HG02943 (cell line): ENCODE data around the gene AKAIN1.

Experiments
- ATAC-seq: cut with Tn5 transposase; IDR thresholded peaks from one replicate; pipeline ENCODE4 v1.9.1; 2021; ENCODE audit warnings: mild to moderate bottlenecking, low read depth, moderate library complexity; ENCODE audit not compliant: unreplicated experiment

AKAIN1 gene, protein sequence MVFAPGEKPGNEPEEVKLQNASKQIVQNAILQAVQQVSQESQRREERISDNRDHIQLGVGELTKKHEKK

DNA sequence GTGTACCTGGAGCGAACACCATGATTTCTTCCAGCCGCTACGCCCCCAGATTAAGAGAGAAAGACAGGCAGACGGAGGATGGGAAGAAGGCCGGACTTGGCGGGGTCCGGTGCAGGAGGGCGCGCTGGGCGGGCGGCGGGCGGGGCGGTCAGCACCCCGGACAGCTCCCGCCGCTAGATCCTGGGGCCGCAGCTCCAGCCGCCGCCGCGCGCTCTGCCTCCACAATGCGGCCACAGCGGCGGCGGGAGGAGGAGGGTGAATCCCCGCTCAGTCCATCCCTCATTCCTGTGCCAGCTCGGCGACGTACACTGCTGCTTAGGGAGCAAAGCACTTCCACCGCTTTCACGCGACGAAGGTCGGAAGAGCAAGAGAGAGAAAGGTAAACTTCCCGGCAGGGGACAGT, at the start of gene AKAIN1:
Gene AKAIN1 (minus strand): TSS at position 226 of the 403 bp plus-strand sequence. CDS start 204 bp downstream, at position 22.
- no peak for ATAC-seq

- no peak for ATAC-seq
Measured at GRCh38 chr18:5244941-5245340, 47.9 kb upstream of the AKAIN1 start.

DNA sequence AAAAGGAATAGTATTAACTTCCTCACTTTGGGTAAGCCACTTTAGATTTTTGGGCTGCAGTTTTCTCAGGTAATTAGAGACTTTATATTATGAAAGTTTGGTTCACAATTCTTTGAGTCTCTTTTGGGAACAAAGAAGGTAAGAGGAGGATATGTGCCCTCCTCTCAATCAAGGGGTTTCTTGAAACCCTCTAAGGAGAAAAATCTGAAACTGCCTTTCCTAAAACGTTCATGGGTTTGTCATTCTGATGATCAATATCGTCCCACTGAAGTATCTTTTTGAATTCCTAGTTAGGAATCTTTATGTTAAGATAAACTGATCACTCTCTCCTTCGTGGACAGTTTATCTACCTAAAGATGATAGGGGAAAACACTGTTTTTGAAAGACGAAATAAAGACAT, 42.4 kb upstream of the AKAIN1 start:
- ATAC-seq = no peak

- ATAC-seq = peak; percentile 43
Measured at GRCh38 chr18:5238371-5238976, 41.4 kb upstream of the AKAIN1 start.

GRCh38 chr18:5237723-5238370, 40.8 kb upstream of the AKAIN1 start:
- ATAC-seq = peak; percentile 91

GRCh38 chr18:5237083-5237722, 40.1 kb upstream of the AKAIN1 start:
- ATAC-seq = peak; percentile 32

GRCh38 chr18:5214583-5215351, 17.7 kb upstream of the AKAIN1 start:
- no peak for ATAC-seq

GRCh38 chr18:5207471-5208150, 10.6 kb upstream of the AKAIN1 start:
- no peak for ATAC-seq

DNA sequence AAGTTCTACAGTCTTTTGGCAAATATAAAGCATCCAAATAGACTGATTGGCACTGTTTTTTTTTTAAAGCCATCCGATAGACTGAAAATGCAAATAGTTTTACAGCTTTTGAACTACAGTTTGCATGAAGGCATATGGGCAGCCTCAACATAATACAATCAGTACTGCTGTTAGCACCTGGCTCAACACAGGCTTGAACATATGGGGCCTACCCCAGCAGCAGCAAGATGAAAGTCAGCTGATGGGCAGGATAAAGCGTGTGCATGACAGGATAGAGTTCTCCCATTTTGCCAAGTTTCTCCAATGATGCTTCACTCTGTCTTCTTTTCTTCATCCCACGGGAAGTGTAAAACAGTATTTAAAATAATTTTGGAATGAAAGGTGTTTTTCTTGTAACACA, 1.3 kb upstream of the AKAIN1 start:
- ATAC-seq = no peak

- ATAC-seq = no peak
Measured at GRCh38 chr18:5197461-5197860, 404 bp upstream of the AKAIN1 start.

DNA sequence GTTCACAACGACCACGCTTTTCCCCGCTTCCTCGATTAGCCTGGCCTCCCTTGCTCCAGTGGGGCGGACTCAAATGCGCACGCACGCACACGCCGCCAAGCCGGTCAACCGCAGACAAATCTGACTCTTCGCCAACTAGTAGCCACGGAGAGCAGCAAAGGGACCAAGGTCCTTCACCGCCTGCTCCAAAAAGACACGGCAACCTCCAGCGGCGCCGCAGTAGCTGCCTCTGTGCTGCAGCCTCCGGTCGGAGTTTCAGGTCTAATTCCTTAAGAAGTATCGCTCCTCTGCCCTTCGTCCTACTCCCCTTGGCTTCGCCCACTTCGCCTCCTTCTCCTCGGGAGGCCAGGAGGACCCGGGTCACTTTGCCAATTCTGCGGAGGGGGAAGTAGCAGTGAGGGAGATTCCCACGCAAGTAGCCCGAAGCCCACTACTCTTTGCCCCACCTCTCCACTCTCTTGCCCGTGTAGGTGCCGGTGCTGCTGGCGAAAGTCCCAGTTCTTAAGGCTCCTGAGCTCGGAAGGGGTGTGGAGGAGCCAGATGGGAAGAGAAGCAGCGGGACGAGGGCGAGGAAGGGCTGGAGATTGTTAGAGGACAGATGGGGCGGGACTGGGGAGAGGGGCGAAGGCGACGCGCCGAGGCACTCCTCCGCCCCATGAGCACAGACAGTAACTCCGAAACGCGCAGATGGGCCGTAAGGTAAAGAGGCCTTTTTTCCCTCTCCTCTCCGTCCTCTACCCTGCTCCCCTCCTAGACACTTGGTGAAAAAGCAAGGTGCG, 615 bp downstream of the AKAIN1 start:
- no peak for ATAC-seq

DNA sequence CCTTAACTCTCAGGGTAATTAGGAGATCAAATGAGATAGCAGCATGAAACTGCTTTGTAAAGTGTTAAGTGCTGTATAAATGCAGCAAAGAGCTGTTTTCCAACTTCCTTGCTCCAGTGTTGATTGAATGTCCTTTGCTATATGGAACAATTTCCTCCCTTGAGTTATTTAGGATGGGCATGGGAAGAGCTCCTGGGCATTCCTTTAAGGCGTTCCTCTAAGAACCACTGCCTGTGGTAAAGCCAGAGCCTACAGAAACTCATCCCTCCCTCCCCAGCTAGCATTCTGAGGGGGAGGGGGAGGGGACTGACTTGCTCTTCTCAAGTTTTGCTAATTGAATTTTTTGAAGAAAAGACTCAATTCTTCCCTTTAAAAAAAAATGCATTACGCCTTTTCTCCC, 1.4 kb downstream of the AKAIN1 start:
- no peak for ATAC-seq

DNA sequence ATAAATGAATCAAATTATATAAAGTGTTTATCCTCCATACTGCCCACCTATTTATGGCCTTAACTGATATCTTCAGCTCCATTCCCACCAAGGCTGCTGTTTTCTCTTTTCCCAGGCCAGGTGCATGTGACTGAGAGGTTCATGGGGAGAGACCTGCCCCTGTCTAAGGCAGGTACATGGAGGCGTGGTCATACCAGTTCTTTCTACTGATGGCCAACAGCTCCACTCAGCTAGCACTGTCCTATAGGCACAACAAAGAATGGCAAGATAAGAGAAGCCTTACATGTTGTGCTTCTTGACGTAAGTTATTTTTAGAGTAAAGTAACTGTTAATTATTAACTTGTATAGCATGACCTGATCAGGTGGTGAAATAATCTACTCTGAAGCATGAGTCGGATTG, 16.8 kb downstream of the AKAIN1 start:
- ATAC-seq = no peak

DNA sequence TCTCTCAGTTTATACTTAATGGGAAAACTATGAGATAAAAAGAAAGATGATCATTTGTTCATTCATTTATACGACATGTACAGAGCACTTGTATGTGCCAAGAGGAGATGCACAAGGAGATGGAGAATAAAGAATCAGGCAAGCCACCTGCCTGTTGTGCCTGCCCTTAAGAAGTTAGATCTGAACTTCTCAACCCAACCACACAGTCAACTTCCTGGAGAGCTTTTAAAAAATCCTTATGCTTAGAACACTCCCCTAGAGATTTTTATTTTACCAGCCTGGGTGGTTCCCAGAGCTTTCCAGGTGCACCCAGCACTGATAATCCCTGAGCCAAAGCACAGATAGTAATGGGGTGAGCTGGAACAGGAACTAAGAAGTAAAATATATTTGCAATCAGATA, 18.5 kb downstream of the AKAIN1 start:
- ATAC-seq = no peak

DNA sequence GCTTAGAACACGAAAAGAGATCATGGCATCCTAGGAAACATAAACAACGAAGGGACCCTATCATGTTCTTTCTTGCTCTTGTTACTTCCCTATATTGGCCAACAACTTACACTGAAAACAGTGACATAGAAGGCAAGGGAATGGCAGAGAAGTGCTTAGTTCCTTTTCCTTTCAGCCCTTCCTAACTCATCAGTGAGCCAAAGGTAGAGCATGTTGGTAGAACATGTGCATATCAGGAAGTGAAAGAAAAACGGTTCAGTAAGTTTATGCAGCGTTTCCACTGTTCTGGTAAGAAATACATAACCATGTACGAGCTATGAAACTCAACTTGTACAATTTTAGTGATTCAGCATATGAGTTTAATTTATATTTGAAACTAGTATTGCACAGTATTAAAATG, 21.7 kb downstream of the AKAIN1 start:
- peak; percentile 74 for ATAC-seq

- ATAC-seq = no peak
Measured at GRCh38 chr18:5173646-5174045, 23.4 kb downstream of the AKAIN1 start.

- no peak for ATAC-seq
Measured at GRCh38 chr18:5173236-5173635, 23.8 kb downstream of the AKAIN1 start.

DNA sequence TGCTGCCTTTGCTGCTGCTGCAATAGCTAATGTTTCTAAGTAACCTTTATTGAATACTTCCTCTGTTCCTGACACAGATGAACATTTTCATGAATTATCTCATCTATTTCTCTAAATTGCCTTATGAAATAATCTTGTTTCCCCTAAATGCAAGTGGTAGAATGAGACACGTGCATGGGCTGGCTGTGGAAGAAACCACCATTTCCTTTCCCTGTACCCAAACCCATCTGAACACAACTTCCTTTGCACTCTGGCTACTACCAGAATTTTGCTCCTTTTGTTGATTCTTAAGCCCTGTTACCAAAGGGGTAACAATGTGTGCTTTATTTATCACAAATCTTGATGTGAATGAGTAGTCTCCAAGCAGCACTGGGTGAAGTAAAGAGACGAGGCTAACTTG, 29.2 kb downstream of the AKAIN1 start:
- no peak for ATAC-seq

DNA sequence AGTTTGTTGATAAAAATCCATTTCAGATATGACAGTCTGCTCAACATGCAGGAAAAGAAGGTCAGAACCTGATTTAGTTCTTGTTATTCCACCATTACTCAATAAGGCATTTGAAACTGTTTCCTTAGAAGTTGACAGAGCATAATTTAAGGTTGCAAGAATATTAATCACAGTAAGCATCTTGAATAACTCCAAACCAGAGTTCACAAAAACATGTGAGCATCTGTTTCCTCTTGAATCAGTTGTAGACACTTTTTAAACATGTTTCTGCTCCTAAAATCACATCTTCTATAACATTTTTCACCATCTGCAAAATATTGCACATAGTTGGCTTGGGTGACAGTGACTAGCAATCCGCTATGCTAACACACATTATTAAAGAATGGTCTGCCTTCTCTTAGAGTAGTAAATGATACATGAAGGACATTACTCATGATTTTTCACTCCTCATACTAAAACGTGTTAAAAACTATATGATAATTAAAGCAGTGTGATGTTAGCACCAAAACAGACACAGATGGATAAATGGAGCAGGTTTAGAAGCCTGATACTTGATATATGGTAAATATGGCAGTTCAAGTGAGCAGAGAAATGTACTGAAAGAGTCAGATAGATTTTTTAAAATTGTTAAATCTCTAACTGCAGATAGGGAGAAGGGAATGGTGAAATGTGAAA, 30.3 kb downstream of the AKAIN1 start:
- ATAC-seq = no peak
